Endothelial cell of umbilical vein (primary cell): ENCODE results near the gene DCPS. TPM values are rescaled to one million over a fixed set of nuclear protein-coding genes. Genes with fewer than 3 reads are reported as not detected.

Experiments
- BruUV-seq: library from RNA; stranded (reverse); fragments of 400-500 nt; replicated peaks from 2 replicates; lab custom pipeline; 2021; lab: Mats Ljungman, UMichigan
- CTCF ChIA-PET: fragments of 300-600, 350-600 bp; sonication (Branson Sonifier 250); formaldehyde crosslinking; loops from one replicate; lab custom pipeline; 2021; ENCODE audit warnings: antibody characterized with exemption, inconsistent platforms; lab: Charles Lee
- POLR2A ChIA-PET: fragments of 300-600, 350-600 bp; sonication (Branson Sonifier 250); formaldehyde crosslinking; loops from one replicate; lab custom pipeline; 2021; ENCODE audit warnings: antibody characterized with exemption, inconsistent platforms; lab: Charles Lee
- DNase-seq: peaks from one replicate; pipeline ENCODE4 v3.0.0-alpha.2; 2011; ENCODE audit warnings: low read depth, low spot score
- FAIRE-seq: peaks from 2 replicates; lab custom pipeline; 2011; peaks lifted over from hg19 to GRCh38; lab: Jason Lieb, UNC
- H2AFZ ChIP-seq: 2 replicates; pipeline ENCODE4 v1.6.0; 2012; ENCODE audit warnings: low read depth, low read length, control low read depth, inconsistent platforms
- H3K27ac ChIP-seq: 2 replicates; pipeline ENCODE4 v1.5.1; 2011; ENCODE audit warnings: low read depth, mild to moderate bottlenecking, control low read depth, low read length, moderate library complexity; ENCODE audit not compliant: insufficient read depth
- H3K27me3 ChIP-seq, 2 experiments: 2 replicates each; pipeline versions ENCODE4 v1.6.0 to v1.6.1; 2011; ENCODE audit warnings: low read length in 2 of 2, mixed read lengths in 1 of 2; ENCODE audit not compliant: control insufficient read depth in 2 of 2, insufficient read depth in 2 of 2
- H3K36me3 ChIP-seq, 2 experiments: 2 replicates in 1 of 2; 3 replicates in 1 of 2; pipeline ENCODE4 v1.5.1; 2011; ENCODE audit warnings: low read length in 2 of 2, mild to moderate bottlenecking in 1 of 2, moderate library complexity in 1 of 2; ENCODE audit not compliant: control insufficient read depth in 2 of 2, insufficient read depth in 2 of 2; ENCODE audit errors: extremely low read depth in 1 of 2
- H3K4me1 ChIP-seq: 3 replicates; pipeline ENCODE4 v1.5.1; 2011; ENCODE audit warnings: mild to moderate bottlenecking, low read length; ENCODE audit not compliant: control insufficient read depth, insufficient read depth; ENCODE audit errors: extremely low read depth
- H3K4me2 ChIP-seq: 2 replicates; pipeline ENCODE4 v1.6.1; 2011; ENCODE audit warnings: low read length, control low read depth, mixed read lengths; ENCODE audit not compliant: insufficient read depth
- H3K4me3 ChIP-seq, 3 experiments: fragments of 200-600 bp in 1 of 3; sonication (generic), shearing (Covaris generic) in 1 of 3; replicated peaks in 1 of 3; 2 replicates each; pipeline ENCODE4 v1.5.1; 2011 to 2016; ENCODE audit warnings: control low read depth in 3 of 3, low read length in 3 of 3, mild to moderate bottlenecking in 2 of 3, inconsistent platforms in 1 of 3, low read depth in 1 of 3, moderate library complexity in 1 of 3; ENCODE audit not compliant: insufficient read depth in 1 of 3
- H3K79me2 ChIP-seq: 2 replicates; pipeline ENCODE4 v1.6.0; 2012; ENCODE audit warnings: low read length, inconsistent platforms; ENCODE audit not compliant: control insufficient read depth, insufficient read depth
- H3K9ac ChIP-seq: replicated peaks from 2 replicates; pipeline ENCODE3; 2011; ENCODE audit warnings: low read length, control low read depth; ENCODE audit not compliant: insufficient read depth; ENCODE audit errors: extremely low read depth
- H3K9me1 ChIP-seq: replicated peaks from 3 replicates; pipeline ENCODE4 v1.6.0; 2011; ENCODE audit warnings: mild to moderate bottlenecking, low read length; ENCODE audit not compliant: control insufficient read depth, insufficient read depth; ENCODE audit errors: extremely low read depth
- H3K9me3 ChIP-seq: replicated peaks from 2 replicates; pipeline ENCODE4 v1.5.1; 2012; ENCODE audit warnings: low read length, inconsistent platforms; ENCODE audit not compliant: control insufficient read depth, insufficient read depth
- H4K20me1 ChIP-seq: replicated peaks from 2 replicates; pipeline ENCODE3; 2011; ENCODE audit warnings: mild to moderate bottlenecking, low read length; ENCODE audit not compliant: control insufficient read depth, insufficient read depth; ENCODE audit errors: extremely low read depth
- EZH2 ChIP-seq: IDR thresholded peaks from 2 replicates; pipeline ENCODE4 v1.6.1; 2012; ENCODE audit warnings: borderline replicate concordance, low read depth, mild to moderate bottlenecking, moderate library complexity, low read length, inconsistent platforms; ENCODE audit not compliant: severe bottlenecking
- FOS ChIP-seq: IDR thresholded peaks from 2 replicates; pipeline ENCODE4 v1.6.1; 2011; ENCODE audit warnings: mild to moderate bottlenecking, low read length, moderate library complexity, borderline replicate concordance; ENCODE audit not compliant: insufficient read depth
- GATA2 ChIP-seq: IDR thresholded peaks from 2 replicates; pipeline ENCODE4 v1.7.0; 2011; ENCODE audit warnings: low read depth, mild to moderate bottlenecking, moderate library complexity, mixed read lengths, low read length; ENCODE audit not compliant: insufficient read length, insufficient read depth
- JUN ChIP-seq: IDR thresholded peaks from 2 replicates; pipeline ENCODE4 v1.6.1; 2011; ENCODE audit warnings: borderline replicate concordance, low read depth; ENCODE audit not compliant: insufficient read length, insufficient read depth
- MAX ChIP-seq: IDR thresholded peaks from 2 replicates; pipeline ENCODE4 v1.6.1; 2011; ENCODE audit not compliant: insufficient read depth, insufficient read length
- MYC ChIP-seq: IDR thresholded peaks from one replicate; pipeline ENCODE4 v1.6.1; 2011; ENCODE audit warnings: mild to moderate bottlenecking, low read depth, low read length
- POLR2A ChIP-seq: IDR thresholded peaks from 2 replicates; pipeline ENCODE4 v1.6.1; 2012; ENCODE audit warnings: low read depth, mild to moderate bottlenecking, control low read depth, low read length
- POLR2AphosphoS5 ChIP-seq: IDR thresholded peaks from 2 replicates; pipeline ENCODE4 v1.6.1; 2012; ENCODE audit warnings: low read depth, mild to moderate bottlenecking, control low read depth, low read length, moderate library complexity; ENCODE audit not compliant: insufficient read depth
- dilution Hi-C: fragments of 300-500 bp; cut with MboI; formaldehyde crosslinking; loops from one replicate; pipeline ENCODE4 v1.15.0; 2019; ENCODE audit warnings: low sequenced_read_pairs; ENCODE audit not compliant: extremely low pct_ligation_motif_present
- intact Hi-C: fragments of 100-400 bp; cut with micrococcal nuclease; formaldehyde crosslinking; loops from one replicate; pipeline ENCODE4 v1.10.0; 2022
- polyA plus RNA-seq, 4 experiments: library from polyadenylated mRNA; depleted of rRNA in 3 of 4; stranded (reverse) in 3 of 4; unstranded in 1 of 4; fragments of >200 nt; gene quantifications; 2 replicates each; pipeline versions ENCODE4 v1.2.1 to v1.2.3, GENCODE V29; 2011 to 2012; ENCODE audit warnings: missing spikeins in 1 of 4
- total RNA-seq: library from RNA; stranded (reverse); gene quantifications from 2 replicates; pipeline ENCODE4 v1.2.3, GENCODE V29; 2021
- TF ChIP-seq, protein P1 (sequence below), 2 donors: IDR thresholded peaks; 1 replicate in 1 of 2; 2 replicates in 1 of 2; pipeline ENCODE4 v1.5.1; 2011; ENCODE audit warnings: low read length in 2 of 2, mild to moderate bottlenecking in 2 of 2, moderate library complexity in 2 of 2, control low read depth in 1 of 2, inconsistent platforms in 1 of 2, low read depth in 1 of 2; ENCODE audit not compliant: insufficient read depth in 1 of 2; ENCODE audit errors: extremely low read depth in 1 of 2

DCPS gene
- total and polyA plus RNA-seq, 2 donors (not counting 3 experiments of a cell fraction or from before 2014, with no cell fraction given): 19.6 to 36.0 TPM

GRCh38 chr11:126290887-126291286 lies 13.0 kb upstream of the DCPS start:
- no peak overlapping the region for H2AFZ ChIP-seq
- DNase-seq (no peak), FAIRE-seq (no peak)
- H3K36me3 ChIP-seq: peaks cover 2 to 14% of the 10 kb centered on the region in 2 experiments
- POLR2A ChIA-PET: no interaction called here
- dilution Hi-C loops: no loop called here
- CTCF ChIA-PET: no interaction called here
- TF ChIP-seq GATA2: no peak
- no peak for TF ChIP-seq FOS
- TF ChIP-seq JUN: no peak
- TF ChIP-seq POLR2A: no peak
- no peaks in the 10 kb centered on the region for H3K9me3 ChIP-seq
- H4K20me1 ChIP-seq: no peaks in the 10 kb centered on the region
- no peaks in the 10 kb centered on the region for H3K27me3 ChIP-seq
- no peaks in the 10 kb centered on the region for H3K9me1 ChIP-seq
- H3K4me3 ChIP-seq: no peak overlapping the region
- no peak overlapping the region for H3K27ac ChIP-seq
- H3K4me2 ChIP-seq: no peak overlapping the region
- no TSS peak for BruUV-seq
- no peak overlapping the region for H3K9ac ChIP-seq
- intact Hi-C loops: no loop called here
- H3K79me2 ChIP-seq: no peaks in the 10 kb centered on the region
- H3K4me1 ChIP-seq: no peaks in the 10 kb centered on the region

DNA sequence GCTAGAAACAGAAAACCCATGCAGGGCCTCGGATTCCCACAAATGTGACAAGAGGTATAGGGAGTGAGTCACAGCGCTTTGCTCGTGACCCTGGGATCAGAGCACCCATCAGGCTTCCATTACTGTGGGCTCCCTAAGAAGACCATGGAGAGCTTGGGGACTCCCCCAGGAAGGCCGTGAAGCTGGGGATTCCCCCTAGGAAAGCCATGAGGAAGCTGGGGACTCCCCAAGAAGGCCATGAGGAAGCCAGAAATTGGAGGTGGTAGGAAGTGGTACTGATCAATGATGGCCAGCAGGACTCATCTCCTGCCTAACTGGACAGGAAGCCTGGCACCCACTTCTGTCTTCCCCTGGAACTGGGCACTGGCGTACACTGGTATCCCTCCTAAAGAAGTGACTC lies 10.1 kb upstream of the DCPS start:
- Histone ChIP-seq H3K9me3 (no peaks in the 10 kb centered on the region), H3K27me3 (no peaks in the 10 kb centered on the region), H3K27ac (no peak overlapping the region), H3K36me3 (peaks cover 2 to 14% of the 10 kb centered on the region in 2 experiments), H3K9me1 (no peaks in the 10 kb centered on the region), H3K79me2 (no peaks in the 10 kb centered on the region), H4K20me1 (no peaks in the 10 kb centered on the region), H3K4me2 (no peak overlapping the region), H3K4me3 (no peak overlapping the region), H2AFZ (no peak overlapping the region), H3K4me1 (no peaks in the 10 kb centered on the region), H3K9ac (no peak overlapping the region)
- dilution Hi-C loops (no loop called here), intact Hi-C loops (no loop called here)
- TF ChIP-seq POLR2AphosphoS5 (no peak), MAX (no peak), GATA2 (no peak), POLR2A (no peak), MYC (no peak), EZH2 (no peak), FOS (no peak), JUN (no peak)
- TF ChIP-seq, protein P1, sequence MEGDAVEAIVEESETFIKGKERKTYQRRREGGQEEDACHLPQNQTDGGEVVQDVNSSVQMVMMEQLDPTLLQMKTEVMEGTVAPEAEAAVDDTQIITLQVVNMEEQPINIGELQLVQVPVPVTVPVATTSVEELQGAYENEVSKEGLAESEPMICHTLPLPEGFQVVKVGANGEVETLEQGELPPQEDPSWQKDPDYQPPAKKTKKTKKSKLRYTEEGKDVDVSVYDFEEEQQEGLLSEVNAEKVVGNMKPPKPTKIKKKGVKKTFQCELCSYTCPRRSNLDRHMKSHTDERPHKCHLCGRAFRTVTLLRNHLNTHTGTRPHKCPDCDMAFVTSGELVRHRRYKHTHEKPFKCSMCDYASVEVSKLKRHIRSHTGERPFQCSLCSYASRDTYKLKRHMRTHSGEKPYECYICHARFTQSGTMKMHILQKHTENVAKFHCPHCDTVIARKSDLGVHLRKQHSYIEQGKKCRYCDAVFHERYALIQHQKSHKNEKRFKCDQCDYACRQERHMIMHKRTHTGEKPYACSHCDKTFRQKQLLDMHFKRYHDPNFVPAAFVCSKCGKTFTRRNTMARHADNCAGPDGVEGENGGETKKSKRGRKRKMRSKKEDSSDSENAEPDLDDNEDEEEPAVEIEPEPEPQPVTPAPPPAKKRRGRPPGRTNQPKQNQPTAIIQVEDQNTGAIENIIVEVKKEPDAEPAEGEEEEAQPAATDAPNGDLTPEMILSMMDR (IDR thresholded peaks at IDR 0.05; ENCODE audit: extremely low read depth in 1 of 2, insufficient read depth in 1 of 2, low read depth in 1 of 2, low read length in 2 of 2): no peak
- ChIA-PET POLR2A (no interaction called here), CTCF (no interaction called here)
- BruUV-seq: no TSS peak
- FAIRE-seq: no peak
- DNase-seq: no peak
